Measurements from ENCODE around the gene CLMN.

Gene CLMN

DNA sequence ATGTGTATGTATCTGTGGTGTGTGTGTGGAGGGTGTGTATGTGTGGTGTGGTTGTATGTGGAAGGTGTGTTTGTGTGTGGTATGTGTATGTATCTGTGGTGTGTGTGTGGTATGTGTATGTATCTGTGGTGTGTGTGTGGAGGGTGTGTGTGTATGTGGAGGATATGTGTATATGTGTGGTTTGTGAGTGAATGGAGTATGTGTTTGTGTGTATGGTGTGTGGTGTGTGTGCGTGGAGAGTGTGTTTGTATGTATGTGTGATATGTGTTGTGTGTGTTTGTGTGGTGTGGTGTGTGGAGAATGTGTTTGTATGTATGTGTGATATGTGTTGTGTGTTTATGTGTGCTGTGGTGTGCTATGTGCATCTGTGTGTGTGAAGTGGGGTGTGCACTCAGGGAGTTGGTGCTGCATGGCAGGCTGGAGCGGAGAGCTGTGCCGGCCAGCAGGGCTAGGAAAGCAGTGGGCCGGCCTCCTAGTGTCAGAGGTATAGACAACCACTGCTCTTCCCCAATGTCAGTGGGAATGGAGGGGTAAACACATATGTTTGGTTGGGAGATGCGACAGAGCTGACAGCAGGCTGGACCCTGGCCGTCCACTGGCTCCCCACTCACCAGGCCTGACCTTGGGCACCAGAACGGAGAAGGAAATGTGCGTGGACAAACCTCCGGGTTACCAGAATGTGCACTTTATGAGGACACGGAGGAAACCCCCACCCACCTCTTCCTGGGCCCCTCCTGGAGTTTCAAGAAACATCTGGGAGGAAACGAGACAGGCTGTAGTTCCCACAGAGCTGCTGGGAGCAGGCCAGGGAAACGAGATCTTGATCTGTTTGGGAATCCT, 60.7 kb downstream of the CLMN start:
- no peak for DNase-seq

DNA sequence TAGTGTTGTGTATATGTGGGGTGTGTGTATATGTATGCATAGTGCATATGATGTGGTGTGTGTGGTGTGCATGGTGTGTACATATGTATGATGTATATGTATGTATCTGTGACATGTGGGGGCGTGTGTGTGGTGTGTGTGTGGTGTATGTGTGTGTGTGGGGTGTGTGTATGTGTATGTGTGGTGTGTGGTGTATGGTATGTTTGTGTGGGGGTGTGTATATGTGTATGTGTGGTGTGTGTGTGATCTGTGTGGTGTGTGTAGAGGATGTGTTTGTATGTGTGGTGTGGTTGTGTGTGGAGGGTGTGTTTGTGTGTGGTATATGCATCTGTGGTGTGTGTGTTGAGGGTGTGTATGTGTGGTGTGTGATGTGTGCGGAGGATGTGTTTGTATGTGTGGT, 61.6 kb downstream of the CLMN start:
- no peak for DNase-seq

- DNase-seq, result no peak
These were observed 62.2 kb downstream of the CLMN start for GRCh38 chr14:95257521-95257920.

- DNase-seq, result no peak
These were observed 63.0 kb downstream of the CLMN start for GRCh38 chr14:95256776-95257060.

DNA sequence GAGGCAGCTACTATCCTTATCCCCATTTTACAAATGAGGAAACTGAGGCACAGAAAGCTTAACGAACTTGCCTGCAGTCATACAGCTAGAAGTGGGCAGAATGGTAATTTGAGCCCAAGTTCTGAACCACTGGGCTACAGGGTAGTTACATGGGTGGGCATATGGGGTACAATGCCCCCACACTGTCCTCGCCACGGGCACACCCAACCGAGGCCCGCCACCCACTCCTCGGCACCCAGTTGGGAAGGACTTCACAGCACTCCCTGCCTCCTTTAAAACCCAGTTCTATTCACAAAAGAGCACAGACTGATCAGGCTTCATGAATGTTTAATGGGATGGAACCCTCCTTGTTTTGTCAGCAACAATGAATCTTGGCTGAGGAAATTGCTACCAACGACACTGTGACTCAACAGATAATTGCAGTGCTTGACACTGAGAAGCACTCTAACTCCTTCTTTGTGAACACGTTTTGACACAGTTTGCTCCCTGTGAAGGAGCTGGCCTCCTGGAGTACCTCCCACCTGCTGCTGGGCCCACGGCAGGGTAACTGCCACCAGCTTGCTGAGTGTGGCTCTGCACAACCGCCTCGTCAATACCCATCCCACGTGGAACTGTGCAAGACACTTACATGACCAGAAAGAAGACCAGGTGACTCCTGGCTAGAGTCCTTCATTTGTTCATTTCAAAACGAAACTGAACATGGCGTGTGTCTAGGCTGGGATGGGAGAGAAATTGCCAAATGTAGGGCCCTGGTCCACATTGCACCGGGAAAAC, 63.5 kb downstream of the CLMN start:
- DNase-seq, result no peak

DNA sequence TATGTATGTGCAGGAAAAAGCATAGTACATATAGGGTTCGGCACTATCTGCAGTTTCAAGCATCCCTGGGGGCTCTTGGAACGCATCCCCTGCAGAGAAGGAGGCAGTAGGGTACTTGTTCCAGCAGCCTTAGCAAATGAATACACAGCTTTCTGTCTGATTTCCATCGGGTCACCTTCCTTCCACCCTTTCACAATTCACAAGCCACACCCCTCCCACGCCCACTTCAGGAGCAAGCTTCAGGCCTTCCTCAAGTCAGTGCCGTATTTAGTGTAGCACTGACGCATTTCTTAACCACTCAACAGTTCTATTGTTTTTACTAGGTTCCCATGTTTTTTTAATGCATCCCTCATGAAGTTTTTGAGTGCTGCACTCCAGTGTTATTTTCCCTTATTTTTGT, 64.2 kb downstream of the CLMN start:
- no peak for DNase-seq

DNA sequence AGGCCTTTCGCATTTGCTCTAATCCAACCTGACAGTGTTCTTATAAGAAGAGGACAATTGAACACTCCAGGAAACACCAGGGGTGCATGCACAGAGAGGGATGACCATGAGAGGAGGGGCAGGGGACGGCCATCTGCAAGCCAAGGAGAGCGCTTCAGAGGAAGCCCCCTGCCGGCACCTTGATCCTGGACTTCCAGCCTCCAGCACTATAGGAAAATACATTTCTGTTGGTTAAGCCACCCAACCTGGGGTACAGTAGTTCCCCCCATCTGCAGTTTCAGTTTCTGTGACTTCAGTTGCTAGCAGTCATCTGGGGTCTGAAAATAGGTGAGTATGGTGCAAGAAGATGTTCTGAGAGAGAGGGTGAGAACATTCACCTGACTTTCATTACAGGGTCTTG, 64.7 kb downstream of the CLMN start:
- DNase-seq, result no peak

- no peak for DNase-seq
These were observed 65.4 kb downstream of the CLMN start for GRCh38 chr14:95254288-95254687.

GRCh38 chr14:95253039-95253630, 66.6 kb downstream of the CLMN start:
- DNase-seq, result no peak

DNA sequence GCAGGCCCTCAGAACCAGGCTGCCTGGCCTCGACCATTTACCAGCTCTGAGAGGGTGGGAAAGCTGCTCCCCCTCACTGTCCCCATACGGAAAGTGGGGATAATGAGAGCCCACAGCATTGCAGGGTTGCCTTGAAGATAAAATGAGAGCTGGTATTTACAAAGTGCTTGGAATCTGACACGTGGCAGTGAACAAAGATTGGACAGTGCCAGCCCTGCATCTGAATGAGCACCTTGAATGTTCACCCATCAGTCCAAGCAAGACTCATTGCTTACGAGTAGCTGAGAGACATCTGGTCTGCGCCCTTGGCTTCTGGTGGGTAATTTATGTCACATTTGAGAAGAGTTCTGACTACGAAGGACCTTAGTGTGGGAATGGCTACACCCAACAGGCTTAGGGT, 67.5 kb downstream of the CLMN start:
- DNase-seq, result no peak

DNA sequence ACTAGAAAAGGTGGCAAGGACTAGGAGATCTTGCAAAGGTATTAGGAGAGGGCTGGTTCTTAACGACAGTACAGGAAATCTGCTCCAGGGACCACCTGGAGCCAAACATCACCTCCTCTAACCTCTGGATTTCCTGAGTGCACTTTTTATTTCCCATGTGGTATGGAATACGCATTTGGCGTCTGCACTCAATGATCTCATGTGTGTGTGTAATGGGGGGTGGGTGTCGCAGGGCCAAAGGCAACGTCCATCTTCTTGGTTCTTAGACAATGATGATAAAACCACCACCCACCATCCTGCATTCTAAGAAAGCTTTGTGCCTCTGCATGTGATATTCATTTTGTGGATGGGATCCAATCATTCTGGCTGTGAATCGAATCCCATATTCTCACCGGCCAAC, 68.8 kb downstream of the CLMN start:
- DNase-seq, result no peak

- DNase-seq, result no peak
These were observed 69.5 kb downstream of the CLMN start for GRCh38 chr14:95250140-95250769.

DNA sequence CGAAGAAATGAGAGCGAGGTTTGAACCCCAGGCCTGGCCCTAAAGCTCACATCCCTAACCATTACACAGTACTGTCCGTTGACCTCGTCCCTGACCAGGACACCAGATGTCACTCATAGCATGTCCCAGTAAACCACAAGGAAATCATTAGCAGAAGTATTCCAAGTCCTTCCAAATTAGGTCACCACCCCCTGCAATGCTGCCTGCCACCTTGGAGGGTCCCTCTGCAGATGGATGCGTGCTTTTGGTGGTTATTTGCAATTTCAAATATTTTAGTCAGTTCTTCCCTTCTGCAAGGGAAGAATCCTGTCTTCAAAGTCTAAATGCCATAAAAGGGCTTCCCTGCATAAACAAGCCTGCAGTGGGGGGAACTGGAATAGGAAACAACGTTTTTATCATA, 71.3 kb downstream of the CLMN start:
- DNase-seq, result no peak

DNA sequence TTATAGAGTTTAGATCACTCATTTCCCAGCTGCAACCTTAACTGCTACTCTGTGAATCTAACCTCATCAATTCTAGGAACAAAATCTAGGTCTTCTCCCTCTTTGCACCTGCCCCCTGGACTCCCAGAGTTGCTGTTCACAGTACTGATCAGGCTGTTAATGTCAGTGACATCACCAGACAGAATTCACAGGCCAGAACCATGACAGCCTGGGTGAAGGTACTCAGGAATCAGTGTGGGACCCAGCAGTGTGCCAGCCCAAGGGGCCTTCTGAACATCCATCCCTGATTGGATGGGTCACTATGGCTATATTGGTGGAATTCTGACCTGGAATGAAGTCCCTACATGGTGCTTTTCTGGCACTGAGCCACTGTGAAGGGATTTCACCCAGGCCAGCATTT, 72.8 kb downstream of the CLMN start:
- no peak for DNase-seq

DNA sequence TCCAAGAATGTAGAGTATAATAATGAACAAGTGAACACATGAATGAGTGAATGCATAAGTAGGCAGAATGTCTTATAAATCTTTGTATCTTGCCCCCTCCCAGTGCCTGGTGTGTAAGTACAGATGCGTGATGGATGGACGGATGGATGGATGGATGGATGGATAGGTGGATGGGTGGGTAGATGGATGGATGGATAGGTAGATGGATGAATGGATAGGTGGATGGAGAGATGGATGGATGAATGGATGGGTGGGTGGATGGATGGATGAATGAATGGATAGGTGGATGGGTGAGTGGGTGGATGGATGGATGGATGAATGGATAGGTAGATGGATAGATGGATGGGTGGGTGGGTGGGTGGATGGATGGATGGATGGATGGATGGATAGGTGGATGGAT, 74.4 kb downstream of the CLMN start:
- no peak for DNase-seq

- no peak for DNase-seq
These were observed 75.1 kb downstream of the CLMN start for GRCh38 chr14:95244587-95244986.

DNA sequence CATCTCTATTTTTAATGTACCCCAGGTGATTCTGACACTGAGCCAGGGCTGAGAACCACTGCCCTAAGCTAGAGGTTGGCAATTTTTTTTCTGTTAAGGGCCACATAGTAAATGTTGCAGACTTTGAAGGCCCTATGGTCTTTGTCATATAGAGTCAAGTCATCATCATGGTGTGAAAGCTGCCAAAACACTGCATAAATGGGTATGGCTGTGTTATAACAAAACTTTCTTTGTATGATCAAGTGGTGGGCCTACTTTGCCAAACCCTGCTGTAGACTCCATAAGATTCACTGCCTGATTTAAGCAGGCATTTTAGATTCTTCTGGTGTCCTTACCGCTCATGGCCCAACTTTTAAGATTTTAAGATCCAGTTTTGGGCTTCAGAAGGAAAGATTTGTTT, 76.8 kb downstream of the CLMN start:
- DNase-seq, result no peak

- no peak for DNase-seq
These were observed 78.6 kb downstream of the CLMN start for GRCh38 chr14:95240859-95241813.

DNA sequence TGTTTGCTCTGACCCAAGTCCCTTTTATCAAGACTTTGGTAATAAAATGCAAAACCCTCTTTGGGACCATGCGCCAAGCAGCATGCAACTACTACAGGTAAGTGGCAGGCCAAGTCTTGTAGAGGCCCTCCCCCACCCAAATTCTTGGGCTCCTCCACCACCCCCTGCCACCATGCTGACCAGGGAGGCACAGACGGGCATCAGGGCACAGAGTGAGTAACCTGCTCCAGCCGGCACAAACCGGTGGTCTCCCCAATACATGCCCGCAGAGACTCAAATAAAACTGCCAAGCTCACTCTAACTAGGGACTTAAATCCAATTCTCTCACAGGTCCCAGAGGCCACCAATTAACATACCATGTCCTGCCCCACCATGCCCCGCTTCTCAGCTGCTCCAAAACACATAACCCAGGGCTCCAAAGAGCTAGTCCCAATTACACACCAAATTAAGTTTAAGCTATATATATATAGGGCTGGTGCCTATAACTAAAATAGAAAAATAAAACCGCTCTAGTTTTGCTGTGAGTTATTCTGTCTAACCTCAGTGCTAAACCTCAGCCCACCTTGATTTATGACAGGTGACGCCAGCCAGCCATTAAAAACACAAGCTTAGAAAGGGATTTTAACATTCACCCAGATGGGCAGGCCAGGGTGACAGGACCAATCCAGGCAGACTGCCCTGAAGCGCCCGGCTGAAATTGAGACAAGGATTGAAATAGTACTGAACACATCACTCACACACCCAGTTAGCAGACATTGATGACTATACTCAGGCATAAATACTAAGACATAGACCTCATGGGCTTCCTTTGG, 81.0 kb downstream of the CLMN start:
- DNase-seq, result no peak

GRCh38 chr14:95237958-95238340, 81.8 kb downstream of the CLMN start:
- DNase-seq, result no peak

- no peak for DNase-seq
These were observed 82.4 kb downstream of the CLMN start for GRCh38 chr14:95237121-95237957.
